GM18502 (cell line): ENCODE data around the gene DNAAF8.
"Not testable (repeated sequence)": the region's sequence is repeated elsewhere in the genome, so short reads cannot be mapped to it uniquely, and the experiment has no call there.

Experiments used
- ATAC-seq: cut with Tn5 transposase; IDR thresholded peaks from one replicate; pipeline ENCODE4 v1.9.1; 2021; ENCODE audit warnings: mild to moderate bottlenecking; ENCODE audit not compliant: unreplicated experiment, poor library complexity

DNAAF8 gene

GRCh38 chr16:4714996-4715395, 19.3 kb upstream of the DNAAF8 start:
- no peak for ATAC-seq

GRCh38 chr16:4718466-4718865, 15.9 kb upstream of the DNAAF8 start:
- no peak for ATAC-seq

- ATAC-seq, result no peak
Measured at GRCh38 chr16:4723071-4723767, 11.1 kb upstream of the DNAAF8 start.

GRCh38 chr16:4724661-4725270, 9.6 kb upstream of the DNAAF8 start:
- ATAC-seq, result no peak

GRCh38 chr16:4726616-4727015, 7.7 kb upstream of the DNAAF8 start:
- no peak for ATAC-seq

DNA sequence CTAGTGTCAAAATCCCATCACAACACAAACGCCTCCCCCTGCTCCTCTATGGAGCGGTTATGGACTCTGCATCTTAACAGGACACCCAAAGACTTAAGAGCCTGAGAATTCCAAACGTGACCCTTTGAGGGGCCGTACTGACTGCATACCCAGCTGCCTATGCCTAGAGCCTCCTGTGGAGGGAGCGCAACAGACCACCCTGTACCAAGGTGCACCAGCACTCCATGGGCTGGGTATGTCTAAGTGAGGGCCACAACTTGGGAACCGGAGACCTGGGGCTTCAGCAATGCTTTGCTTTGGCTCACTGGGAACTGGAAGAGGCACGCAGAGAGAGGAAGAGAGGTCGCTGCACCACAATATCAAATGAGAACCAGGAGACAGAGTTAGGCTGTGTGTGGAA, 5.7 kb upstream of the DNAAF8 start:
- no peak for ATAC-seq

DNA sequence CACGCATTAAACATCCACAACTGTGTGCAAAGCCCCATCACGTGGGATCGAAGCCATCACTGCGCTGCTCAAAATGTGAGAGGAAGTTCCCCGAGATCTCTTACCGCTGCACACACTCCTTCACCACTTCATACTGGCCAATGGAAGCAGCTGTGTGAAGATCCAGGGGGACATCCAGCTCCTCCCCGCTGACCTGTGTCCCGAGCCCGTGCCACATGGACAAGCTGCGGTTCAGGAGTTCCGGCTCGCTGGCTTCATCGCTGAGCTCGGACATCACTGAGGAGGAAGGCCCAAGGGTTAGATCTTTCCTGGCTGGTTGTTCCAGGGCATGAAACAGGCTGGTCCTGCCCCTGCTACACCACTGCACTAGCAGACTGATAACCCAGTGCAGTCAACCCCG, 4.5 kb upstream of the DNAAF8 start:
- ATAC-seq, result no peak

DNA sequence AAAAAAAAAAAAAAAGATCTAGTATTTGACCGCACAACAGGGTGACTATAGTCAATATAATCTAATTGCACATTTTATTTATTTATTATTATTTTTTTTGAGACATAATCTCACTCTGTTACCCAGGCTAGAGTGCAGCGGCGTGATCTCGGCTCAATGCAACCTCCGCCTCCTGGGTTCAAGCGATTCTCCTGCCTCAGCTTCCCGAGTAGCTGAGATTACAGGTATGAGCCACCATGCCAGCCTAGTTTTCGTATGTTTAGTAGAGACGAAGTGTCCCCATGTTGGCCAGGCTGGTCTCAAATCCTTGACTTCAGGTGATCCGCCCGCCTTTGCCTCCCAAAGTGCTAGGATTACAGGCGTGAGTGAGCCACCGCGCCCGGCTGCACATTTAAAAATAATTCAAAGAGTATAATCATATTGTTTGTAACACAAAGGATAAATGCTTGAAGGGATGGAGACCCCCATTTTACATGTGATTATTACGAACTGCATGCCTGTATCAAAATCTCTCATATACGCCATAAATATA, 1.1 kb upstream of the DNAAF8 start:
- ATAC-seq, result no peak

DNA sequence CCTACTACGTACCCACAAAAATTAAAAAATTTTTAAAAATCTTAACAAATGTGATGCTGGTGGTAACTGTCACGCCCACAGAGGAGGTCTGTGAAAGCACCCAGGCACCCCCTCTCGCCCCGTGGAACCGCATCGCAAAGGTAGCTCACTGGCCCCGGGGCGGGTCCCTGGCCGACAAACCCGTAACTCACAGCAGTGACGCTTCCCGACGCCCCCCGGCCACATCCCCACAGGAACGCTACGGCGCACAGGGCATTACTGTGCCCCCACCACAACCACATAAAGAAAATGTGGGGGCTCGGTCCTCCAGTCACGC, 632 bp upstream of the DNAAF8 start:
- ATAC-seq, result peak; percentile 14

- ATAC-seq, result peak; percentile 67
Measured at GRCh38 chr16:4734730-4735535, 596 bp downstream of the DNAAF8 start.

GRCh38 chr16:4736546-4736945, 2.2 kb downstream of the DNAAF8 start:
- ATAC-seq, result no peak

DNA sequence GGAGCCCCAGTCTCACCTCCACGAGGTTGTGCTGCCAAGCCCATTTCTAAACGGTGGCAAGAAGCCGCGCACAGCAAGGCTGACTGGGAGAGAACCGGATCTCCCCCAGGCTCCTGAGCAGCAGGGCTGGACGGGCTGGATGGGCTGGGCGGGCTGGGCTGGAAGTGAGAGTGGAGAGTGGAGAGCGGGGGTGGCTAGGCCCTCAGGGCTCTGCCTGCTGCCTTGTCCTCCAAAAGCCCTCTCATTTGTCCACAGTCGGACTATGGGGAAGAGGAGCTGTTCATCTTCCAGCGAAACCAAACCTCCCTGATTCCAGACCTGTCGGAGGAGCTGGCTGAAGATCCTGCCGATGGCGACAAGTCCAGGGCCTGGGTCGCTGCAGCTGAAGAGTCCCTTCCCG, 3.2 kb downstream of the DNAAF8 start:
- no peak for ATAC-seq

DNA sequence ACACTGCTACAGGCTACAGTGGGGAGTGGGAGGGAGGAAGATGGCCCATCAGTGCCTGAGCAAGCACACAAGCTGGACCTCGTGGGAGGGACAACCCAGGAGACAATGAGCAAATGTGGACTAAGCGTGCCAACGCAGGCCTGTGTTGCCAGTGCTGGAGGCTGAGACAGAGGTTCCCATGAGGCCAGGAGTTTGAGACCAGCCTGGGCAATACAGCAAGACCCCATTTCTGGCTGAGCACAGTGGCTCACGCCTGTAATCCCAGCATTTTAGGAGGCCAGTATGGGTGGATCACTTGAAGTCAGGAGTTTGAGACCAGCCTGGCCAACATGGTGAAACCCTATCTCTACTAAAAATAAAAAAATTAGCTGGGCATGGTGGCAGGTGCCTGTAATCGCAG, 4.0 kb downstream of the DNAAF8 start:
- ATAC-seq, result not testable (repeated sequence)

DNA sequence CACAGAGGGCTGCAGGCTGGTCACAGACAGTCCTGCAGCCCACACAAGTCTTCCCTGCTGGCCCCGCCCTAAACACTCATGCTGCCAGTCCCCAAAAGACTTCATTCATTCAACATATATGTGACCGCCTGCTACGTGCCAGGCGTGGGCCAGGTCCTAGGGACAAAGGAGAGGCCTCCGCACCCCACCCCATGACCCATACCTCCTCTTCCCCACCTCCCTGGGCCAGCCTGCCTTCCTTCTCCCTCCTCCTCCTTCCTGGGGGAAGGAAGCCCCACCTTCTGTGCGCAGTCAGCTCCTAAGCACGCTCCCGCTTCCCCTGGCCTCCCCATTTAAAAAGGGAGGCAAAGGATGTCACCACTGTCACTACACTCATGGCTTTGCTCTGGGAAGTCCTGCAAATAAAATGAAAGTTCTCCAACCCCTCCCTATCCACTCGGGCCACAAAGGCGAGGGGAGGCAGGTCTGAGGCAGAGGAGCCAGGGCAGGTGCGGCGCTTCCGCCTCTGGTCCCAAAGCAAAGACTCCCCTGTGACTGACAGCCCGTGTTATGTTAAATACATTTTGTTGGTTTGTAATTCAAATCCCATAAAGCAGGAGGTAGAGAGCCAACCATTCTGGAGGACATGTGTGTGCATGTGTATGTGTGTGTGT, 9.0 kb downstream of the DNAAF8 start:
- ATAC-seq, result no peak

- no peak for ATAC-seq
Measured at GRCh38 chr16:4744555-4745273, 10.4 kb downstream of the DNAAF8 start.

- no peak for ATAC-seq
Measured at GRCh38 chr16:4745274-4745569, 10.9 kb downstream of the DNAAF8 start.

GRCh38 chr16:4746215-4746614, 11.9 kb downstream of the DNAAF8 start:
- no peak for ATAC-seq

- no peak for ATAC-seq
Measured at GRCh38 chr16:4746991-4747574, 12.7 kb downstream of the DNAAF8 start.

GRCh38 chr16:4747906-4748681, 13.8 kb downstream of the DNAAF8 start:
- no peak for ATAC-seq
